ENCODE results near the gene TRIM17. TPM values are rescaled to one million over a fixed set of nuclear protein-coding genes. Genes with fewer than 3 reads are reported as not detected.

Gene TRIM17
- total RNA-seq = under 0.01 TPM in 1 of 2 replicates, not detected in the other

GRCh38 chr1:228416217-228416933 is at the start of gene TRIM17:
TRIM17 (minus strand) TSS chr1:228416861; CDS start chr1:228415072, 1,789 bp downstream.

Small RNA genes lying within 50 kb of the gene (small RNA-seq; reads per million reads assigned to genes)
- gene MIR4666A = not detected

Other genes starting within 250 kb of the TRIM17 start
- 1.4 and 2.9 TPM in 2 replicates for gene OBSCN, start 208.8 kb downstream of the TRIM17 start, total RNA-seq
- gene TRIM11, start 10.0 kb downstream of the TRIM17 start, total RNA-seq = 22.0 and 28.5 TPM in 2 replicates
- gene RNF187, start 70.5 kb upstream of the TRIM17 start, total RNA-seq = 32.6 and 34.9 TPM in 2 replicates